Heart left ventricle (tissue), 13 donors: ENCODE data around the gene TLE1.

Source experiments
- POLR2A ChIP-seq, 2 donors: fragments of 450-650 bp; IDR thresholded peaks; one replicate each; pipeline ENCODE4 v1.6.1; 2017; ENCODE audit warnings: antibody characterized with exemption in 2 of 2, mild to moderate bottlenecking in 2 of 2, moderate library complexity in 2 of 2
- TF ChIP-seq, protein P1 (sequence below), 12 donors: fragments of 200-600 bp; sonication (generic) in 4 of 12; IDR thresholded peaks; one replicate each; pipeline versions ENCODE4 v1.5.0 to v1.8.0; 2018 to 2022; ENCODE audit warnings: antibody characterized with exemption in 12 of 12, mild to moderate bottlenecking in 5 of 12
- donor health status: ischemic (EF 13 %, LVEDD 7.1; RV severe dilation, severe dysfunction).
- donor health status: DM: no; HTN: yes; CAD: no.
- donor health status: DM: no; HTN: no; CAD: no.
- donor health status: ischemic (EF 25% LVEDD 6.9; RV normal size, moderate dysfunction).
- donor health status: ischemic (EF 25% LVEDD 5.7; RV mildly dilated, moderate dysfunction).
- donor health status: ischemic (EF 35%, LVEDD 5.7; RV mildly dilated, moderate dysfunction).
- donor health status: nonischemic (EF 11% LVEDD 7.7; RV severe dilation, severe dysfunction).
- donor health status: DM: yes; HTN: yes; CAD: no.
- donor health status: PGD.
- donor health status: ischemic (EF 29% LVEDD 5.4; RV normal size, mild dysfunction).
- donor health status: nonischemic (EF 23%, LVEDD 6.1; RV moderate dilation, normal function).

DNA sequence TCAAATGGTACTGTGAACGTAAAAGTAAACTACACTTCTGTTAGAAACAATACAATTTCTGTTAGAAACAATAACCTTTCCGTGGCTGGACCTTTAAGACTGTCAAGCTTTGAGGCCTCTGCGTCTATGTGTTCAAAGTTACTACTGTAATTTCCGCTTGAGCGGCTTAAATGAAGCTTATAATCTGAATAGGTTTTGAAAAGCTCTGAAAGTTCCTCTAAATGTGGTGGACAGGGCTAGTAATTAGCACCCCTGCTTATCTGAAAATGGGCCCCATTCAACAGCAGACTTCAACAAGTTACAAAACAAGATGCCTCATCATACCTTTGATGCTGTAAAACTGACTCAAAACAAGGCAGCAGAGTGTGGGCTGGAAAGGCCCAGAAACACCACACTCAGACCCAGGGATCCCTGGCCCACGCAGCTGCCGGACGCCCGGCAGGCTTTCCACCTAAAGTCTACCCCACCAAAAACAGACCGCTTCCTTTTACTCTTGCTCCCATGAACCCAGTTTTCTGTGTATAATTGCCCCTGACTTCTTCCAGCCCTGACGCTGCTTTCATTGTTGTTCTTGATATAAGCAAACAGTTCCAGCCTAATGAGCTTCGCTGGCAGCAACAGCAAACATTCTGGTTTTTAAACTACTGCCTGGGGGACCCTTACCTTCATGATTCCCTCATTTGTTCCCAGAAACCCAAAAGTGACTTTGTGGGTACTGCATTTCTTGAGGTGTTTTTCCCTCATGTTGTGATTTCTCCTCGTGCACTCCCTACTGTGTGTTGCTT lies 66.7 kb downstream of the TLE1 start:
- TF ChIP-seq, protein P1, sequence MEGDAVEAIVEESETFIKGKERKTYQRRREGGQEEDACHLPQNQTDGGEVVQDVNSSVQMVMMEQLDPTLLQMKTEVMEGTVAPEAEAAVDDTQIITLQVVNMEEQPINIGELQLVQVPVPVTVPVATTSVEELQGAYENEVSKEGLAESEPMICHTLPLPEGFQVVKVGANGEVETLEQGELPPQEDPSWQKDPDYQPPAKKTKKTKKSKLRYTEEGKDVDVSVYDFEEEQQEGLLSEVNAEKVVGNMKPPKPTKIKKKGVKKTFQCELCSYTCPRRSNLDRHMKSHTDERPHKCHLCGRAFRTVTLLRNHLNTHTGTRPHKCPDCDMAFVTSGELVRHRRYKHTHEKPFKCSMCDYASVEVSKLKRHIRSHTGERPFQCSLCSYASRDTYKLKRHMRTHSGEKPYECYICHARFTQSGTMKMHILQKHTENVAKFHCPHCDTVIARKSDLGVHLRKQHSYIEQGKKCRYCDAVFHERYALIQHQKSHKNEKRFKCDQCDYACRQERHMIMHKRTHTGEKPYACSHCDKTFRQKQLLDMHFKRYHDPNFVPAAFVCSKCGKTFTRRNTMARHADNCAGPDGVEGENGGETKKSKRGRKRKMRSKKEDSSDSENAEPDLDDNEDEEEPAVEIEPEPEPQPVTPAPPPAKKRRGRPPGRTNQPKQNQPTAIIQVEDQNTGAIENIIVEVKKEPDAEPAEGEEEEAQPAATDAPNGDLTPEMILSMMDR (IDR thresholded peaks at IDR 0.05): no peak
- TF ChIP-seq POLR2A (IDR thresholded peaks at IDR 0.05): no peak
